Omental fat pad (tissue), 4 donors: ENCODE results near the gene ADAM11. TPM values are rescaled to one million over a fixed set of nuclear protein-coding genes. Genes with fewer than 3 reads are reported as not detected.
A peak's percentile ranks its signal among the peaks of the same experiment; 100 is the strongest.

Experiments
- ATAC-seq: fragments of 150-250 bp; one replicate; pipeline ENCODE4 v1.9.1; 2016; ENCODE audit warnings: mild to moderate bottlenecking, moderate library complexity; ENCODE audit not compliant: low FRiP score
- DNase-seq: peaks from one replicate; pipeline ENCODE4 v3.0.0-alpha.2; 2019; ENCODE audit warnings: low spot score
- CTCF ChIP-seq, 3 donors: fragments of 450-650 bp; IDR thresholded peaks; one replicate each; pipeline ENCODE4 v1.5.1; 2016 to 2017; ENCODE audit warnings: antibody characterized with exemption in 3 of 3, mild to moderate bottlenecking in 3 of 3, moderate library complexity in 2 of 3
- small RNA-seq: library from RNA; depleted of rRNA; stranded (forward); fragments of <200 nt; gene quantifications from one replicate; pipeline ENCODE3, GENCODE V24; 2016
- total RNA-seq, 4 donors: library from RNA; depleted of rRNA; stranded (reverse); fragments of >200 nt; gene quantifications; one replicate each; pipeline ENCODE4 v1.1.0, GENCODE V29; 2016

Gene ADAM11
- total RNA-seq, 4 donors from 2014 or later = 0.19 to 0.72 (median 0.50) TPM

- ATAC-seq = peak; percentile 68
- DNase-seq = no peak
- no peak for TF ChIP-seq CTCF (IDR thresholded peaks at IDR 0.05)
Measured at GRCh38 chr17:44829523-44830358, 71.0 kb downstream of the ADAM11 start, which contains the start of gene GJC1. TSS of gene GJC1 (minus strand) at chr17:44830287. CDS start at chr17:44805817, 24,470 bp downstream.

GRCh38 chr17:44830359-44831288 lies 71.8 kb downstream of the ADAM11 start:
- DNase-seq (no peak), ATAC-seq (peak; percentile 46)

DNA sequence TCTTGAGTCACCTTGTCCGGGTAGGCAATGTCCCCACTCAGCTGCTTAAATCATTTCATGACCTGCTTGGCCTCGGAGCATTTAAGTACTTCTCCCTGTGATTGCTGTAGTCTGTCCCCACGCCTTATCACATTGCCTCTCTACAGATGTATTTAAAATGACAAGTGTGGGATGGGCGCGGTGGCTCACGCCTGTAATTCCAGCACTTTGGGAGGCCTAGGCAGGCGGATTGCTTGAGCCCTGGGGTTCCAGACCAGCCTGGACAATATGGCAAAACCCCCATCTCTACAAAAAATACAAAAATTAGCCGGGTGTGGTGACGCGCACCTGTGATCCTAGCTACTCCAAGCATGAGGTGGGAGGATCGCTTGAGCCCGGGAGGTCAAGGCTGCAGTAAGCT lies 72.6 kb downstream of the ADAM11 start:
- TF ChIP-seq CTCF (IDR thresholded peaks at IDR 0.05) = no peak
- ATAC-seq (no peak), DNase-seq (no peak)

More at GRCh38 chr17:44830359-44831288, 71.8 kb downstream of the ADAM11 start:
- TF ChIP-seq CTCF (IDR thresholded peaks at IDR 0.05) = no peak

Small RNA genes lying within 50 kb of the gene (small RNA-seq; reads per million reads assigned to genes)
- not detected for gene RN7SL819P

Other genes with a start within 250 kb of the ADAM11 start
- 1 to 10 TPM in 3 of 4 donors, under 1 TPM in 1; 0.74 to 2.4 (median 2.0) TPM for gene FZD2, start 201.5 kb upstream of the ADAM11 start, total RNA-seq
- not detected for gene MEIOC, start 102.5 kb upstream of the ADAM11 start, total RNA-seq
- 10 to 100 TPM; 14.5 to 22.5 (median 17.6) TPM for gene CCDC43, start 69.2 kb upstream of the ADAM11 start, total RNA-seq
- 1 to 10 TPM; 1.6 to 6.3 (median 2.5) TPM for gene DBF4B, start 50.3 kb upstream of the ADAM11 start, total RNA-seq
- gene GJC1, start 71.3 kb downstream of the ADAM11 start, total RNA-seq = 10 to 100 TPM in 3 of 4 donors, 1 to 10 TPM in 1; 7.4 to 32.3 (median 14.5) TPM
- gene HIGD1B, start 88.9 kb downstream of the ADAM11 start, total RNA-seq = 10 to 100 TPM in 1 of 4 donors, 1 to 10 TPM in 3; 2.1 to 17.8 (median 3.0) TPM
- 100 to 1,000 TPM in 1 of 4 donors, 10 to 100 TPM in 3; 62.5 to 131 (median 75.0) TPM for gene EFTUD2, start 140.5 kb downstream of the ADAM11 start, total RNA-seq
- gene GFAP, start 156.5 kb downstream of the ADAM11 start, total RNA-seq = 1 to 10 TPM; 1.4 to 4.1 (median 2.9) TPM
- gene KIF18B, start 188.8 kb downstream of the ADAM11 start, total RNA-seq = under 1 TPM in 1 of 4 donors, not detected in 3; 0.72 TPM
- gene C1QL1, start 209.3 kb downstream of the ADAM11 start, total RNA-seq = 10 to 100 TPM in 2 of 4 donors, 1 to 10 TPM in 1, not detected in 1; 9.2 to 24.2 (median 10.4) TPM